SJCRH30 (cell line): ENCODE results near the gene TSPAN15. TPM values are rescaled to one million over a fixed set of nuclear protein-coding genes. Genes with fewer than 3 reads are reported as not detected.
A peak's percentile ranks its signal among the peaks of the same experiment; 100 is the strongest.

Experiments
- DNase-seq, 2 experiments: peaks; one replicate each; pipeline ENCODE4 v3.0.0-alpha.2; 2015 to 2020
- H3K27ac ChIP-seq: fragments of 250-450 bp; sonication (Bioruptor Pico); 2 replicates; pipeline ENCODE4 v1.5.1; 2020; ENCODE audit warnings: mild to moderate bottlenecking, moderate library complexity
- H3K27me3 ChIP-seq: fragments of 250-450 bp; sonication (Bioruptor Pico); 2 replicates; pipeline ENCODE4 v1.5.1; 2020; ENCODE audit warnings: mild to moderate bottlenecking, moderate library complexity
- H3K36me3 ChIP-seq: fragments of 250-450 bp; sonication (Bioruptor Pico); 2 replicates; pipeline ENCODE4 v1.5.1; 2020; ENCODE audit warnings: mild to moderate bottlenecking, moderate library complexity
- H3K4me1 ChIP-seq: fragments of 250-450 bp; sonication (Bioruptor Pico); 2 replicates; pipeline ENCODE4 v1.5.1; 2020; ENCODE audit warnings: mild to moderate bottlenecking, moderate library complexity
- H3K4me3 ChIP-seq: fragments of 250-450 bp; sonication (Bioruptor Pico); 2 replicates; pipeline ENCODE4 v1.5.1; 2020; ENCODE audit warnings: mild to moderate bottlenecking, moderate library complexity
- H3K9me3 ChIP-seq: fragments of 250-450 bp; sonication (Bioruptor Pico); replicated peaks from 2 replicates; pipeline ENCODE4 v1.5.1; 2020; ENCODE audit warnings: mild to moderate bottlenecking, moderate library complexity
- total RNA-seq: library from RNA; depleted of rRNA; stranded (reverse); fragments of >200 nt; shearing (Covaris generic); gene quantifications from 2 replicates; pipeline ENCODE4 v1.2.3, GENCODE V29; 2014

The TSPAN15 gene
- total RNA-seq, 1 experiment from 2014 or later = 12.2 TPM

DNA sequence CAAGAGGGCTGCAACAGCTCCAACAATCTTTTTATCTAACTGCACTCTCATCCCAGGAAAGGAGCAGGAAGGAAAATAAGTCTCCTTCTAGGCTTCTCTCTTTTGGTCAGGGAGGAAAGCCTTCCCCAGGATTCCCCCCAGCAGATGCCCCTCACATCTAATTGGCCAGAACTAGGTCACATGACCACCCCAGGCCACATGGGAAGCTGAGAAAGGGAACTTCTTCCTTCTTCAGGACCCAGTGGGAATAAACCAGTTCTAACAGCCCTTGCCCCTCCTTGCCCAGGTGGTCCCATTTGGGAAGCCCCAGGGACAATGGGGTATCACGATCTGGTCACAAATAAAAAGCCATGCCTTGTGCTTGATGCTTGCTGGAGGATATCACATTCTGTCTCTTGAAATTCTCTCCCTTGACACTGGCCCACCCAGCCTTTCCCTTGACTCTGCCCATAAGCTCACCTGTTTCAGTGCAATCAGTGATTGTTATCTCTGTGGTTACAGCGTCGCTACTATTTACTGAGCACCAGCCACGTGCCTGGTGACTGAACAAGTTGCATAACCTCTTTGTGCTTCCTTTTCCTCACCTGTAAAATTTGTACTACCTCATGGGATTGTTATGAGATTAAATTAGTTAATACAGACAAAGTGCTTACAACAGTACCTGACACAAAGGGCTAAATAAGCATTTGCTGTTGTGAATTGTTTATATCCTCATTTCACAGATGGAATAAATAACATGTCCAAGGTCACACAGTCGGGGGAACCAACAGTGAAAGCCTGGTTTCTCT lies 25.6 kb upstream of the TSPAN15 start:
- H3K27ac ChIP-seq = no peak overlapping the region
- H3K27me3 ChIP-seq = no peaks in the 10 kb centered on the region
- H3K4me3 ChIP-seq = no peak overlapping the region
- H3K4me1 ChIP-seq = peaks cover 9% of the 10 kb centered on the region
- H3K36me3 ChIP-seq = no peaks in the 10 kb centered on the region
- H3K9me3 ChIP-seq = no peaks in the 10 kb centered on the region
- DNase-seq = peak in 1 of 2 experiments; percentile 34

DNA sequence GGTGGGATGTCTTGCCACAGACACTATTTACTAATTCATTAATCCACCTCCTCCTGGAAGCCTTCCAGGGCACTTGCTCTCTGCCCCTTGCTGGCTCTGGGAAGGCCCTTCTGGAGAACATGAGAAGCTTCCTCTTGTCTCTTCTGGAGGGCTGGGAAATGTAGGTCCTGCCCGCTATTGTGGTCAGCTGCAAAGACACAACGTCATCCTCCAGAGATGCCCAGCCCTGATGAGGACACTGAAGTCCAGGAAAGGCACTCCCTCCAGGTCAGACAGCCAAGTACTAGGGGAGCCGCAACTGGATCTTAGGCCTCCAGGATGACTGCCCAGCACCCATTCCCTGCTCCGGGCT lies 24.9 kb upstream of the TSPAN15 start:
- Histone ChIP-seq H3K9me3 (no peaks in the 10 kb centered on the region), H3K27ac (no peak overlapping the region), H3K27me3 (no peaks in the 10 kb centered on the region), H3K4me1 (peaks cover 9% of the 10 kb centered on the region), H3K4me3 (no peak overlapping the region), H3K36me3 (no peaks in the 10 kb centered on the region)
- peak in 1 of 2 experiments; percentile 16 for DNase-seq

DNA sequence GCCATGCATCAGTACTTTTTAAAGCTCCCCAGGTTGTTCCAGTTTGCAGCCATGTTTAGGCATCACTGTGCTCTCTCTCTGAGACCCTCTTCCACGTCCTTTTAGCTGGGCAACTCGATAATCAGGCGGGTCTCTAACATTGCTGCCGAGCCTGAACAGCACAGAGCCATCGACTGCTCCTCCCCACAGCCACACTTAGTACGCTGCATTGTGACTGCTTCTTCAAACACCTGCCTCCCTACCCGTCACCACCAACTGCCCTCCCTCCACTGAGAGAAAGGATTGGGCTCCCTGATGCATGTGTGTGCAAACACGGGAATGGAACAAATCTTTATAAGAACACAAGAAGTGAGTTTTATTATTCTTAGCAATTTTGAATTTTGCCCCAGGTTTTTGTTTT lies 23.1 kb upstream of the TSPAN15 start:
- H3K27me3 ChIP-seq = no peaks in the 10 kb centered on the region
- H3K9me3 ChIP-seq = no peaks in the 10 kb centered on the region
- peaks cover 9% of the 10 kb centered on the region for H3K4me1 ChIP-seq
- no peak overlapping the region for H3K4me3 ChIP-seq
- H3K27ac ChIP-seq = no peak overlapping the region
- no peaks in the 10 kb centered on the region for H3K36me3 ChIP-seq
- no peak for DNase-seq

DNA sequence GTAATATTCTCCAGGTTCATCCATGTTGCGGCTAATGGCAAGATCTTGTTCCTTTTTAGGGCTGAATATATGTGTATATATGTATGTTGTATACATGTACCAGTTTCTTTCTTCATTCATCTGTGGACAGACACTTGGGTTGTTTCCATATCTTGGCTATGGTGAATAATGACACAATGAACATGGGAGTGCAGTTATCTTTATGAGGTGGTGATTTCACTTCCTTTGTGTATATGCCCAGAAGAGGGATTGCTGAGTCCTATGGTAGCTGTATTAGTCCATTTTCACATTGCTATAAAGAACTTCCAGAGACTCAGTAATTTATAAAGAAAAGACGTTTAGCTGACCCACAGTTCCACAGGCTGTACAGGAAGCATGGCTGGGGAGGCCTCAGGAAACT lies 17.1 kb upstream of the TSPAN15 start:
- H3K36me3 ChIP-seq = no peaks in the 10 kb centered on the region
- no peaks in the 10 kb centered on the region for H3K27me3 ChIP-seq
- no peak overlapping the region for H3K27ac ChIP-seq
- no peak overlapping the region for H3K4me3 ChIP-seq
- H3K4me1 ChIP-seq = peaks cover 24% of the 10 kb centered on the region
- no peak for DNase-seq
- no peaks in the 10 kb centered on the region for H3K9me3 ChIP-seq

DNA sequence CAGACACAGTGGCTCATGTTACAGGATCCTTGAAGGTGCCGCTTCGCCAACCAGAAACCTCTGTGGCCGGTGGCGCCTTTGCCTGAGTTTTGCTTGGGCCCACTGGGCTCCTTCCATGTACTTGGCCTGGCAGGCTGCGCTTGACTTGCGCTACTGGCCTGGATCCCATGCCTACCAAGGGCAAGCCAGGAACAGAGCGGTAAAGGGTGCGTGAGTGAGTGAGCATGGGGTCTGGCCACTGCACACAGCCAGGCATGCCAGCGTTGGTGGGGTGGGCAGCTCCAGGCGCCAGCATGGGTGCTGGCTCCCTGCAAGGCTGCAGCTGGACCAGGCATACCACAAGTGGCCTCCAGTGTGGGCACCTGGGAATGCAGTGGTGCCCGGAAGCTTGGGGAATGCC lies 16.3 kb upstream of the TSPAN15 start:
- DNase-seq = no peak
- H3K36me3 ChIP-seq = no peaks in the 10 kb centered on the region
- H3K4me1 ChIP-seq = peaks cover 29% of the 10 kb centered on the region
- no peaks in the 10 kb centered on the region for H3K9me3 ChIP-seq
- no peak overlapping the region for H3K4me3 ChIP-seq
- H3K27me3 ChIP-seq = no peaks in the 10 kb centered on the region
- H3K27ac ChIP-seq = no peak overlapping the region

DNA sequence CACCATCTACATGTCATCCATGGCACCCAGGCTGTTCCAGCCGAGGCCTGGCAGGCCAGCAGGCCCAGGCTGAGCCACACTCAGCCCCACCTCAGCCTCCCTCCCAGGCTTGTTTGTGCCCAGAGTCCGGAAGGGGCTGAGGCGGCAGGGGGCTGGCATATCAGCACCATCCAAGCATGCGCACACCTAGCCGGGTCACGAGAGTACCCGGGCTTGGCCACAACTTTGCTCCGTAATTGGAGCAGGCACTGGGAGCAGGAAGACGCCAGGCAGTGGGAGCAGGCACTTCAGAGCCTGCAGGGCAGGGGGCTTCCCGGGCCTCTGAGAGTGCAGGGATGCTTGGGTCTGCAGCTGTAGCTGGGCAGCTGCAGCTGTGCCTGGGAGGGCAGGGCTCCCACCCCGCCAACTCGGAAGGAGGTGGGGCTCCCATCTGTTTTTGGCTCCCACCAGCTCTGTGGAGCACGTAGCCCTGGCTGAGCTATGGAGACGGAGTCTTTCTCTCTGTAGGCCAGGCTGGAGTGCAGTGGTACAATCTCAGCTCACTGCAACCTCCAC lies 15.2 kb upstream of the TSPAN15 start:
- Histone ChIP-seq H3K36me3 (no peaks in the 10 kb centered on the region), H3K4me1 (peaks cover 31% of the 10 kb centered on the region), H3K4me3 (no peak overlapping the region), H3K9me3 (no peaks in the 10 kb centered on the region), H3K27ac (no peak overlapping the region), H3K27me3 (no peaks in the 10 kb centered on the region)
- DNase-seq = peak; percentile 48 to 53

DNA sequence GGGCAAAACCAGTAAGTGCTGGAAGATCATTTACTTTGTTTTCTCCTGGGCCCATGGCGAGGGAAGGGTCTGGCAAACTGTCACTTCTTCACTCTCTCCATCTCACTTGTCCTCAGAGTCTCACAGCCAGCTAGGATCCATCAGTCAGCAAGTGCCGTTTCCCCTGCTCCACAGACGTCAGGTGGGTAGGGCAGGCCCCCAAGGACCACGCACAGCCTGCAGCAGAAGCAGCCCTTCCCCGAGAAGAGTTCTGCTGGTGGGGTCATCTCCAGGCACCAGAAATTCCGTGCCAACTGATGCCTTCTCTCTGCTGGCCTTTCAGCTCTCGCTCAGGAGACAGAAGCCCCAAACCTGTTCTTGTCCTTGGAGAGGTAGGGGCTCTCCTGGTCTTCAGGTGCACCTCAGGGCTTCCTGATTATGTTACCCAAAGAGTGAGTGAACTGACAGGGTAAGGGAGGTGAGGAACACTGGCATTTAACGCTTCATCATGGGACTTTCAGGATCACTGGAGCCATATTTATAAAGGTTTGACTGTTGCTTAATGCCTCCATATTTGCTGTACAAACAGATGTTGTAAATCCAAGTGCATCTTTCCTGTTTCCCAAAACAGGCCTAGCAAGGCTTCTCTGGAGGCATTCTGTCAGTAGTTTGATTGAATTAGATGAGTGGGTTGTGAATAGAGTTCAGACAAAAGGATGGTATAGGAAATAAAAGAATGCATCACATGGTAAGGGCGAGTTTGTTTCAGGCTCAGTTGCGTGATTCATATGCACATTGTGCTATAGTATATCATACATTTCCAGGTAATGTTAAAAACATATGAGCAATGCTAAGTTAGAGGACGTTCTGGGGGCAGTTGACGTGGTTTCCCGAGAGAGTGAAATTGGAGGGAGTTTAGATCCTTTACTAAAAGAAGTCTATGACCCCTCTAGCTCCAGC lies 13.7 kb upstream of the TSPAN15 start:
- Histone ChIP-seq H3K9me3 (no peaks in the 10 kb centered on the region), H3K4me1 (peaks cover 31% of the 10 kb centered on the region), H3K4me3 (no peak overlapping the region), H3K27me3 (no peaks in the 10 kb centered on the region), H3K27ac (peak overlapping the region; percentile 39), H3K36me3 (no peaks in the 10 kb centered on the region)
- no peak for DNase-seq

DNA sequence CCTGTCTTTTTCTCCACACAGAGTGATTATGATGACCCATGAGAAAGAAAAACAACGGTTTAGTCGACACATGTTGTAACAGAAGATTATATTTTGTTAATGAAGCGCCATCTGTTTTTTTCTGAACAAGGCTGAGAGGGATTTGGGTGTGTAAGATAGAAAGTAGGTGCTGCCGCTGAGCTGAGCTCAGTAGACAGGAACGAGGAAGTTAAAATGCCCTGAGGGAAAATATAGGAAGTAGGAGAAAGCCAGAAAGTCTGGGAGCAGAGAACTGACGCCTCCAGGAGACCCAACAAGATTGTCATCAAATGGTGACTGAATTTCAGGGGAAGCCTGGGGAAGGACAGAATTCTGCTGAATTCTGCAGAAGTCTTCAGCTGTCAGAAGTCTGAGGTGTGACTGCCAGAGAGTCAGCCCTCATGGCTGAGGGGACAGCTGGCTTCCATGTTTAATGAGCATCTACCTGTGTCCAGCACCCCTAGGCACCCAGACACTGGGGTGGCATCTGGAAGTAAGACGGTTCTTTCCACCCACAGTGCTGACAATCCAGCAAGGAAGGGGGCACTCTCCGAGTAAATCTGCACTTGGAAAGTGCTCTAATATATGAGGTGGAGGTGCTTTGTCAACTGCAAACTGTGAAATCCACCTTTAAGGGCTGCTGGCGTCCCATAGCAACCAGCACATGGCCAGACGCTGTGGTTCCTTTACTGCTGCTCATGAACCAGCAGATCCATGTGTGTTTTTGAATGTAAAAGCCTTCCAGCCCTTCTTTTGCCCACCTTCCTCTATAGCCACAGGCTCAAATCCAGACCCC lies 12.5 kb upstream of the TSPAN15 start:
- H3K27me3 ChIP-seq = no peaks in the 10 kb centered on the region
- H3K27ac ChIP-seq = peak overlapping the region; percentile 39
- 0 out of 2 replicates have a peak overlapping the region, but pooled peaks have one; percentile 3 for H3K4me3 ChIP-seq
- H3K9me3 ChIP-seq = no peaks in the 10 kb centered on the region
- H3K36me3 ChIP-seq = no peaks in the 10 kb centered on the region
- peaks cover 31% of the 10 kb centered on the region for H3K4me1 ChIP-seq
- peak; percentile 32 to 57 for DNase-seq

DNA sequence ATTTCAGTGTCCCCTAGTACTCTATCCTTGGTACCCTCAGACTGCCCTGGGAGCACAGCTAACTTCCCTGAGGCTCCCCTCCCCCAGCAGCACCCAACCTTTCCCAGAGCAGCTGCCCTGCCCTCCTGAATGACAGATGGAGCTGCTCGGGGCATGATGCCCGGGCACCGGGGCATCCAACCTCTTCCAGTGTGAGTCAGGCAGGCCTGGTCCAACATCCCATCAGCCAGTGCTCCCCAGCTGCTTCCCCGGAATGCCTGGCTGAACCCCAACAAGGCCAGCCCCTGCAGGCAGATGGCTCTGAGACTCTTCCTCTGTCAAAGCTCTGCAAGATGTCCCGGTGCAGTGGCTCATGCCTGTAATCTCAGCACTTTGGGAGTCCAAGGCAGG lies 11.9 kb upstream of the TSPAN15 start:
- no peaks in the 10 kb centered on the region for H3K27me3 ChIP-seq
- H3K4me3 ChIP-seq = no peak overlapping the region
- DNase-seq = peak in 1 of 2 experiments; percentile 27
- H3K27ac ChIP-seq = peak overlapping the region; percentile 39
- H3K36me3 ChIP-seq = no peaks in the 10 kb centered on the region
- H3K4me1 ChIP-seq = peaks cover 31% of the 10 kb centered on the region
- no peaks in the 10 kb centered on the region for H3K9me3 ChIP-seq

DNA sequence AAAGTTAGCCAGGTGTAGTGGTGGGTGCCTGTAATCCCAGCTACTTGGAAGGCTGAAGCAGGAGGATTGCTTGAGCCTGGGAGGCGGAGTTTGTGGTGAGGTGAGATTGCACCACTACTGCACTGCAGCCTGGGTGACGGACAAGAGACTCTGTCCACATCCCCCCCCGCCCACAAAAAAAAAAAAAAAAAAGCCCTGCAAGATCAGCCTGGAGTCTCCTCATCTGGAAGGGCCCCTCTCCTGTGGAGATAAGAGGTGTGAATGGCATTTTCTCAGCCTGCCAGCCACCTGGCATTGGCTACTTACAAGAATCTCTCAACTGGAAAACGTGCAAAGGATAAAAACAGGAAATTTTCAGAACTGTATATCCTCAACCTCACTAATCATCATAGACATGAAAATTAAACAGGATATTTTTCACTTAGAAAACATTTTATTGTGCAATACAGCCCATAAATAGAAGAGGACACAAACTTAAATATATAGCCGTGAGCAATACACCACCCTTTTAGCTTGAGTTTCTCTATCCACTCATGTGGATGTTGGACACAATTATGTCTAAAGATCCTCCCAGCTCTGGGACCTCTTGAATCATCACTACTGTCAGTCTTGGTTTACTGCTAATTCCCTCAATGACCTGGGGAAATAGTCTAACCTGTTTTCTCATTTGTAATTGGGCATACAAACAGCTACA lies 11.3 kb upstream of the TSPAN15 start:
- H3K4me3 ChIP-seq = no peak overlapping the region
- no peaks in the 10 kb centered on the region for H3K9me3 ChIP-seq
- H3K36me3 ChIP-seq = no peaks in the 10 kb centered on the region
- H3K27ac ChIP-seq = no peak overlapping the region
- no peaks in the 10 kb centered on the region for H3K27me3 ChIP-seq
- peak in 1 of 2 experiments; percentile 30 for DNase-seq
- H3K4me1 ChIP-seq = peaks cover 31% of the 10 kb centered on the region

DNA sequence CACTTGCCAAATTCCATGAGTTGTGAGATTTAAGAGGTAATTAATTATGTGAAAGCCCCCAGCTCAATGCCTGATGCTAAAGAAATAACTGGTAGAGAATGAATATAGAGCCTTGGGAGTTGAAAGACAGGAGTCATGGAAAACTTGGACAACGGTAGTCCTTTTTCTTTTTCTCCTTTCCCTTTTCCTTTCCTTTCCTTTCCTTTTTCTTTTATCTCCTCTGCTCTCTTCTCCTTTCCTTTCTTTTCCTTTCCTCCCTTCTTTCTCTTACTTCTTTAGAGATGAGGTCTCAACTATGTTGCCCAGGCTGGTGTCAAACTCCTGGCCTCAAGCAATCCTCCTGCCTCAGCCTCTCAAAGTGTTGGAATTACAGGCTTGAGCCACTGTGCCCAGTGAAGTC lies 7.9 kb upstream of the TSPAN15 start:
- no peak overlapping the region for H3K27ac ChIP-seq
- no peak overlapping the region for H3K4me3 ChIP-seq
- H3K36me3 ChIP-seq = no peaks in the 10 kb centered on the region
- no peak for DNase-seq
- H3K4me1 ChIP-seq = peaks cover 22% of the 10 kb centered on the region
- H3K27me3 ChIP-seq = no peaks in the 10 kb centered on the region
- H3K9me3 ChIP-seq = no peaks in the 10 kb centered on the region

DNA sequence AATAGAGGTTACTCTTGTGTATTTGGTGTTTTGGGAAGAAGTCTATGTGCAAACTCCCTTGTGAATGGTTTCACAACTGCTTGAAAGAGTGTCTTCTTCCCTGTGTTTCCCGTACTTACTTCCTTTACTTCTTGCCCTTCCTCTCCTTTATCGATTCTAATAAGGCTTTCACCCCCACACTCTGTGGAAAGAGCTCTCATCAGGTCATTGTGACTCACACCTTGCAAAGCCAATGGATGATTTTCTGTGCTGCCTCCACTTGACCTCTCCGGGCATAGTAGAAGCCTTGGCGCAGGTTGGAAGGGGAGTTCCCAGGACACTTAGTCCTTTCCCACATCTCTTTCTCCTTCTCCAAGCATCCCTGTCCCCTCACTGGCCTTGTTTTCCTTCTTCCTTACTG lies 6.2 kb upstream of the TSPAN15 start:
- H3K36me3 ChIP-seq = no peaks in the 10 kb centered on the region
- H3K27ac ChIP-seq = no peak overlapping the region
- H3K4me3 ChIP-seq = no peak overlapping the region
- H3K9me3 ChIP-seq = no peaks in the 10 kb centered on the region
- no peaks in the 10 kb centered on the region for H3K27me3 ChIP-seq
- peaks cover 11% of the 10 kb centered on the region; the same call in 1 of the 2 replicates for H3K4me1 ChIP-seq
- DNase-seq = no peak

DNA sequence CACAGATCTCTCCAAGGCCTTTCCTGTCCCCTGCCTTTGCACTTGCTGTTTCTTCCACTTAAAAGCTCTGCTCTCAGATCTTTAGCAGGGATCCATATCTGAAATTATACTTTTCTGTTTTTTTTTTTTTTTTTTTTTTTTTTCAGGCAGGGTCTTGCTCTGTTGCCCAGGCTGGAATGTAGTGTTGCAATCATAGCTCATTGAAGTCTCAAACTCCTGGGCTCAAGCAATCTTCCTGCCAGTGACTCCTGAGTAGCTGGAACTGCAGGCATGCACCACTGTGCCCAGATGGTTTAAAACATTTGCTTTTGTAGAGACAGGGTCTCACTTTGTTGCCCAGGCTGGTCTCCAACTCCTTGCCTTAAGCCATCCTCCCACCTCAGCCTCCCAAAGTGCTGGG lies 5.0 kb upstream of the TSPAN15 start:
- H3K27me3 ChIP-seq = no peaks in the 10 kb centered on the region
- H3K4me3 ChIP-seq = no peak overlapping the region
- no peak overlapping the region for H3K27ac ChIP-seq
- H3K36me3 ChIP-seq = no peaks in the 10 kb centered on the region
- H3K4me1 ChIP-seq = peaks cover 8% of the 10 kb centered on the region; the same call in 1 of the 2 replicates
- H3K9me3 ChIP-seq = no peaks in the 10 kb centered on the region
- no peak for DNase-seq

DNA sequence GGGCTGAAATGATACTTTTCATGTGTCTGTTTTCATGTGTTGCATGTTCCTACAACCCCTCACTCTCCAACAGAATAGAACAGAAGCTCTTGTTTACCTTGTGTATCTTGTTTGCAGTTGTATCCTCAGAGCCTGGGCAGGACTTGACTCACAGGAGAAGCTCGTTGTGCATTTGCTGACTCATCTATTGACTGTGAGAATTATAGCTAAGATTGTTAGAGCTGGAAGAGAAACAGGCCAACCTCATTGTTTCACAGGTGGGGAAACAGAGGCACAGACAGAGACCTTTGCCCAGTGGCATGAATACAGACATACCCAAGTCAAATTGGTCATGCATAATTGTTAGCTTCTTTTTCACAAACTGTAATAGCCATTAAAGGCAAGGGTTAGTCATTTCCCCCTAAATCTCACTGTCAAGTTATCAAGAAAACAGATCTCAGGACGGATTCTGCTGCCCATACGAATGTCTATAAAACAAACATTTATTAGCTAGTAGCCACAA lies 4.6 kb upstream of the TSPAN15 start:
- no peaks in the 10 kb centered on the region for H3K27me3 ChIP-seq
- H3K4me3 ChIP-seq = no peak overlapping the region
- no peak overlapping the region for H3K27ac ChIP-seq
- H3K4me1 ChIP-seq = peaks cover 8% of the 10 kb centered on the region; the same call in 1 of the 2 replicates
- H3K9me3 ChIP-seq = no peaks in the 10 kb centered on the region
- DNase-seq = no peak
- no peaks in the 10 kb centered on the region for H3K36me3 ChIP-seq
